GM18951 (cell line): ENCODE measurements around the gene CENPF.

Experiments used
- POLR2A ChIP-seq: IDR thresholded peaks from 4 replicates; pipeline ENCODE4 v1.6.1; 2011; ENCODE audit warnings: mild to moderate bottlenecking; ENCODE audit not compliant: insufficient read length, insufficient read depth; ENCODE audit errors: extremely low read depth
- in situ Hi-C: fragments of 300-500 bp; cut with MboI; formaldehyde crosslinking; loops from one replicate; pipeline ENCODE4 v1.12.0; 2022; ENCODE audit warnings: low sequenced_read_pairs, mixed read lengths, inconsistent platforms; ENCODE audit not compliant: unreplicated experiment

Gene CENPF

DNA sequence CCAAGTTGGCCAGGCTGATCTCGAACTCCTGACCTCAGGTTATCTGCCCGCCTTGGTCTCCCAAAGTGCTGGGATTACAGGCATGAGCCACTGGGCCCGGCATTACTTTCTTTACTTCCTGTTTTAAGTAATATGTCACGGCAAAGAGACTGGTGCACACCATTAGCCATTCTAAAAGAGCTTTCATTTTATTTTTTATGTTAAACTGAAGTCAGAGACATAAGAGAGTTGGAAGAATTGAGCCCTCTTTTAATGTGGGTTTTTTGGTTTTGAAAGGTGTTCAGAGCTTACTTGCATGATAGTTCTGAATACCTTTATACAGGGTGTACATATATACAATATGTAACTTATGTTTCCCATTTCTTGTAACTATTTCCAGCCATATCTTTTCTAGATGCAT is 14.3 kb downstream of the CENPF start:
- in situ Hi-C loops, result no loop called here
- TF ChIP-seq POLR2A, result no peak

- TF ChIP-seq POLR2A, result no peak
- in situ Hi-C loops, result no loop called here
Observed at GRCh38 chr1:214617843-214618242, 14.8 kb downstream of the CENPF start.

DNA sequence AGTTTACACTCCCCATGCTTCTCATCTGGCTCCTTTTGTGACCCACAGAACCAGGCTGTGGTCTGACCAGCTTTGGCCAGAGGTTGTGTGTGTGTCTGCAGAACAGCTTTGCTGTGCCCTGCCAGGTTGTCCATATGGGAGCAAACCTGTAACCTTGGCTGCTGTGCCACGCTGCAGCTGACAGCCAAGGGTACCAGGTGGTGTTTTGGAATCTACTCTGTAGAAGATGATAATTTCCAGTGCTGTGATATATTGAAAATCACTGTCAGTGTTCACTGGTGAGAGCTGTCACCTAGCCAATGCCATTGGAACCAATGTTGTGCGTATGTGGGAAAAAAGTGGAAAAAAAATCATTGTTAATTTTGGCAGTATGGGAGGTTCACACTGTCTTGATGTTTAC is 18.2 kb downstream of the CENPF start:
- in situ Hi-C loops, result no loop called here
- no peak for TF ChIP-seq POLR2A

GRCh38 chr1:214623430-214623829 is 20.4 kb downstream of the CENPF start:
- no peak for TF ChIP-seq POLR2A
- in situ Hi-C loops, result no loop called here

- no peak for TF ChIP-seq POLR2A
- in situ Hi-C loops, result no loop called here
Observed at GRCh38 chr1:214632091-214632490, 29.1 kb downstream of the CENPF start.

DNA sequence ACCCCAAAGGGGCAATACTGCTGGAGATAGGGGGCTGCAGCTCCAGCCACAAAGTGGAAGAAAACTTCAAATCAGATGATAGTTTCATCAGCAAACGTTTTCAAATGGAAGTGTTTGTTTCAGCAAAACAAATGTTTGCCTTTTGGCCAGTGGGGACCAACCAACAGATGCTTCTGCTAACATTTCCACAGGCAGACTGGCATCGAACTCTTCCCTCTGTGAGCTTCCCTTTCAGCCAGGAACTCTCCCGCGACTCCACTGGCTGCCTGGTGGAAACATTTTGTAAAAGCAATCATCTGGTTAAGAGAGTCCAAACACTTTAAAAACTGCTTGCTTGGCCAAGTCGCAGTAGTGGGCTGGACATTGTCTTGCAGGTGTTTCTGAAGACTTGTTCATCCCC is 30.7 kb downstream of the CENPF start:
- TF ChIP-seq POLR2A, result no peak
- in situ Hi-C loops, result no loop called here

- in situ Hi-C loops, result no loop called here
- no peak for TF ChIP-seq POLR2A
Observed at GRCh38 chr1:214634267-214634666, 31.3 kb downstream of the CENPF start.

DNA sequence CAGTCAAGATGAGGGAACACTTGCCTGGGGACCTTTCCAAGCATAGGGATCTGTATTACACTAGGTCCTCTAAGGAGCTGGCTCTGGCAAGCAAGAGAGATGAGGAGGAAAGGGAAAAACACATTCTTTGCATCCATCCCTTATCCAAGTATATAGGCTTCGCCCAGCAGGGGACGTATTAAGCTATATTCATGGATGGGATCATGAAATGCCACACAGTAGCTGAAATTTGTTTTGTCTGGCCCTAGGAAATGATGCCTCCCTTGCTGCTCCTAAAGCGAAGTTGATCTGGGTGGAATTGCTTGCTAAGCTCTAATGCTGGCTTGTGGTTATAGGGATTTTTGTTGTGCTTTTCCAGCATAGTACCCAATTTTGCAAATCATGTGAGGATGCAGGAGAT is 32.1 kb downstream of the CENPF start:
- TF ChIP-seq POLR2A, result no peak
- in situ Hi-C loops, result no loop called here

GRCh38 chr1:214635506-214635905 is 32.5 kb downstream of the CENPF start:
- in situ Hi-C loops, result no loop called here
- TF ChIP-seq POLR2A, result no peak

DNA sequence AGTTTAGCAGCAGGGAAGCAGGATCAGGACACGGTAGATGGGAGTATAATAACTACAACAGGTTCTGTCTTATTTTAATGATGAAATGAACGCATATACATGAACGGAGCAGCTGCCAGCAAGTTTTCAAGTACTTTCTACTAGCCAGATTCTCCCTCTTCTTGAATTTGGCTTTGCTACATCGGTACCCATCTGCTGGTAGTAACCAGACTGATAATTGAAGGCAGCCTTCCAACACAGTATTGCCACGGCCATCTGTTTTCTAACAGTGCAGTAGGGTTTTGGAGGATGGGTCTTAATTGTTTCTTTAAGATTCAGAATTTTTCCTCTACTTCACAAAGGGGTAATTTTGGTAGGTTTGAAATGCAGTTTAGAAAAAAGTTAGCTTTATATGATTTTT is 33.4 kb downstream of the CENPF start:
- in situ Hi-C loops, result no loop called here
- no peak for TF ChIP-seq POLR2A

DNA sequence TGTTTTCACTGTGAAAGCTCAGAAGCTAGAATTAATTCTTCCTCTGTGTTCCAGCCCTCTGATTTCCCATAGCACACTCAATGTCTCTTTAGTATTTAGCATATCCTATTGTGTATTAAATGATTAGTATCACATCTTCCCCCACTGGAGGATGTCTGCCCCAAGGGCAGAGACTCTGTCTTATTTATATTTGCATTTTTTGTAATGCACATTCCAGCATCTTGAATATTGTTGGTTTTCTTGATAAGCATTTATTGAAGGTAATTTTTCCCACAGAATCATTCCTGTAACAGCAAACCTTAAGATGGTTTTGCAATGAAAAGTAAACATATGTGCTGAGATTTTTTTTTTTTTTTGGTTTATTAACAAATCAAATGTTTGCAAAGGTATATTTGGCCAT is 34.1 kb downstream of the CENPF start:
- in situ Hi-C loops, result no loop called here

DNA sequence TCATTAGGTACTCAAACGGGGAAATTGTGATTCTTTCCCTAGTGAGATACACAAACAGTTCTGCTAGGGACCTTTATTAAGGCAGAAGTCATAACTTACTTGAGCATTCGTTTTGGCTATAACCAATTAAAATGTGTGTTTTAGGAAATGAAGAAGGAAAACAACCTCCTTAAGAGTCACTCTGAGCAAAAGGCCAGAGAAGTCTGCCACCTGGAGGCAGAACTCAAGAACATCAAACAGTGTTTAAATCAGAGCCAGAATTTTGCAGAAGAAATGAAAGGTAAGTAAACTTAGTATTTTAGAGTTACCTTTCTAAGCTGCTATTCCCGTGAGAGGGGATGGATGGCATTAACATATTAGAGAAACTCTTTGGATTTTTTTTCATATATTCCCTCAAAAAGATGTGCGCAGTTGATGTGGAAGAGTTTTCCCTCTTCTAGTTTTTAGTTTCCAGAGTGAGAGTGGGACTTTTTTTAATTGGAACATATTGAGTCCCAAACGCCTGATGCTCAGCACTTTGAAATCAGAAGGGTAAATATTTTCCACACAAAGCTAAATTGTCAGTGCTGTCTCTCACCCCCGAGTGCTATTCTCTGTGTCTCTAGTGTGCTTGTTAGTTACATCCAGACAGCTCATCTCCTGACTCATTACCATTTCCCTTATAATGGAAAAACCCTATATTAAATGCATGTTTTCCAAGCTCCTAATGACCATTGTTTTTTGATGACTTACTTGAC is 34.9 kb downstream of the CENPF start:
- in situ Hi-C loops, result no loop called here
- no peak for TF ChIP-seq POLR2A

More for the DNA sequence above, 34.1 kb downstream of the CENPF start:
- no peak for TF ChIP-seq POLR2A

- in situ Hi-C loops, result no loop called here
Observed at GRCh38 chr1:214638459-214638807, 35.4 kb downstream of the CENPF start.

GRCh38 chr1:214638997-214639396 is 36.0 kb downstream of the CENPF start:
- no peak for TF ChIP-seq POLR2A
- in situ Hi-C loops, result no loop called here

More at GRCh38 chr1:214638459-214638807, 35.4 kb downstream of the CENPF start:
- TF ChIP-seq POLR2A, result no peak

GRCh38 chr1:214640431-214641213 is 37.6 kb downstream of the CENPF start:
- TF ChIP-seq POLR2A, result no peak
- in situ Hi-C loops, result no loop called here
